ENCODE data around the gene ZNF326.
"Not testable (repeated sequence)": the region's sequence is repeated elsewhere in the genome, so short reads cannot be mapped to it uniquely, and the experiment has no call there.

DNA sequence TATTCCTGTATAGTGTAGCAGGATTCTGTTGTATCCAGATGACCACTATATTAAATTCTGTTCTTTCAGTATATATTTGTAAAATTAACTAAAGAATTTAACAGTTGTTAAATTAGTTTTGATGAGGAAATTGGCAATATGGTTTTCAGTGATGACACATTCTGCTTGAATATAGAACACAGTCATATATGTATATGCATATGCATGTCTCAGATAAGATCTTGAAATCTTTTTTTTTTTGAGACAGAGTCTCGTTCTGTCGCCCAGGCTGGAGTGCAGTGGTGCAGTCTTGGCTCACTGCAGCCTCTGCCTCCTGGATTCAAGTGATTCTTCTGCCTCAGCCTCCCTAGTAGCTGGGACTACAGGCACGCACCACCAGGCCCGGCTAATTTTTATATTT lies 2.2 kb downstream of the ZNF326 start:
- TF ChIP-seq, protein P1, sequence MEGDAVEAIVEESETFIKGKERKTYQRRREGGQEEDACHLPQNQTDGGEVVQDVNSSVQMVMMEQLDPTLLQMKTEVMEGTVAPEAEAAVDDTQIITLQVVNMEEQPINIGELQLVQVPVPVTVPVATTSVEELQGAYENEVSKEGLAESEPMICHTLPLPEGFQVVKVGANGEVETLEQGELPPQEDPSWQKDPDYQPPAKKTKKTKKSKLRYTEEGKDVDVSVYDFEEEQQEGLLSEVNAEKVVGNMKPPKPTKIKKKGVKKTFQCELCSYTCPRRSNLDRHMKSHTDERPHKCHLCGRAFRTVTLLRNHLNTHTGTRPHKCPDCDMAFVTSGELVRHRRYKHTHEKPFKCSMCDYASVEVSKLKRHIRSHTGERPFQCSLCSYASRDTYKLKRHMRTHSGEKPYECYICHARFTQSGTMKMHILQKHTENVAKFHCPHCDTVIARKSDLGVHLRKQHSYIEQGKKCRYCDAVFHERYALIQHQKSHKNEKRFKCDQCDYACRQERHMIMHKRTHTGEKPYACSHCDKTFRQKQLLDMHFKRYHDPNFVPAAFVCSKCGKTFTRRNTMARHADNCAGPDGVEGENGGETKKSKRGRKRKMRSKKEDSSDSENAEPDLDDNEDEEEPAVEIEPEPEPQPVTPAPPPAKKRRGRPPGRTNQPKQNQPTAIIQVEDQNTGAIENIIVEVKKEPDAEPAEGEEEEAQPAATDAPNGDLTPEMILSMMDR (conservative IDR thresholded peaks at IDR 0.05; ENCODE audit: low read depth, low read length): not testable (repeated sequence)
- not testable (repeated sequence) for TF ChIP-seq EZH2 (IDR thresholded peaks at IDR 0.05; ENCODE audit: borderline replicate concordance, low read depth, low read length, poor library complexity, severe bottlenecking)
